Right ventricle myocardium superior (tissue), 1 donor: ENCODE measurements around the gene SLC23A2. TPM values are rescaled to one million over a fixed set of nuclear protein-coding genes. Genes with fewer than 3 reads are reported as not detected.
A peak's percentile ranks its signal among the peaks of the same experiment; 100 is the strongest.

Experiments used
- ATAC-seq: fragments of 200-7000 bp; cut with Tn5 transposase; one replicate; pipeline ENCODE4 v1.9.1; 2020; ENCODE audit warnings: mild to moderate bottlenecking; ENCODE audit not compliant: poor library complexity
- DNase-seq: peaks from one replicate; pipeline ENCODE4 v3.0.0-alpha.2; 2020
- intact Hi-C: fragments of 100-400 bp; cut with DNase I; formaldehyde crosslinking; loops from one replicate; pipeline ENCODE4 v1.11.2; 2022
- total RNA-seq: library from RNA; stranded (reverse); fragmentation: NEBNext Ultra II Directional; extraction: Animal tissue kit (Norgen Biotek cat#: 25700); gene quantifications from one replicate; pipeline ENCODE4 v1.2.1, GENCODE V29; 2021
- donor health status: DM: no; HTN: yes; CAD: no; lungs with severe emphysema.

SLC23A2 gene
- total RNA-seq, 1 donor from 2014 or later: 5.5 TPM

- intact Hi-C loops: no loop called here
- ATAC-seq (no peak), DNase-seq (no peak)
These were observed 160.5 kb downstream of the SLC23A2 start for GRCh38 chr20:4840801-4841200.

GRCh38 chr20:4838526-4838925 lies 162.8 kb downstream of the SLC23A2 start:
- intact Hi-C loops: no loop called here
- ATAC-seq (no peak), DNase-seq (no peak)

DNA sequence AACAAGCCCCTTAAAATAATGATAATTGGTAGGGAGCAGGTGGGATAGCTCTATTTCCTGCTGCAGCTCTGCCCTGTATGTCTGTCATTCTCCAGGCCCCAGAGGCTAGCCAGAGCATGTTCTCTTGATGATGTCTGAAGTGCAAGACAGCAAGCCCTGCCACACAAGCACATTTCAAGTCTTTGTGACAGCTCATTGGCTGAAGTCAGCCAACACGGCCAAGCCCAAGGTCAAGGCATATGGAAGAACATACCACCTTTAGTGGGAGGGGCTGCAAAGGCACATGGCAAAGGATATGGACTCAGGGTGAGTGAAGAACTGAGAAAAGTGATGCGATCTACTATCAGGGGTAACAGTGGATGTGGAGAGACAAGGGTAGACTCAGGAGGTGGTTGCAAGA lies 163.6 kb downstream of the SLC23A2 start:
- DNase-seq: no peak
- intact Hi-C loops: no loop called here
- no peak for ATAC-seq

GRCh38 chr20:4836935-4837334 lies 164.4 kb downstream of the SLC23A2 start:
- no peak for DNase-seq

GRCh38 chr20:4836473-4836872 lies 164.8 kb downstream of the SLC23A2 start:
- ATAC-seq (no peak), DNase-seq (no peak)
- intact Hi-C loops: no loop called here

More at GRCh38 chr20:4836935-4837334, 164.4 kb downstream of the SLC23A2 start:
- ATAC-seq: peak; percentile 62
- intact Hi-C loops: no loop called here

DNA sequence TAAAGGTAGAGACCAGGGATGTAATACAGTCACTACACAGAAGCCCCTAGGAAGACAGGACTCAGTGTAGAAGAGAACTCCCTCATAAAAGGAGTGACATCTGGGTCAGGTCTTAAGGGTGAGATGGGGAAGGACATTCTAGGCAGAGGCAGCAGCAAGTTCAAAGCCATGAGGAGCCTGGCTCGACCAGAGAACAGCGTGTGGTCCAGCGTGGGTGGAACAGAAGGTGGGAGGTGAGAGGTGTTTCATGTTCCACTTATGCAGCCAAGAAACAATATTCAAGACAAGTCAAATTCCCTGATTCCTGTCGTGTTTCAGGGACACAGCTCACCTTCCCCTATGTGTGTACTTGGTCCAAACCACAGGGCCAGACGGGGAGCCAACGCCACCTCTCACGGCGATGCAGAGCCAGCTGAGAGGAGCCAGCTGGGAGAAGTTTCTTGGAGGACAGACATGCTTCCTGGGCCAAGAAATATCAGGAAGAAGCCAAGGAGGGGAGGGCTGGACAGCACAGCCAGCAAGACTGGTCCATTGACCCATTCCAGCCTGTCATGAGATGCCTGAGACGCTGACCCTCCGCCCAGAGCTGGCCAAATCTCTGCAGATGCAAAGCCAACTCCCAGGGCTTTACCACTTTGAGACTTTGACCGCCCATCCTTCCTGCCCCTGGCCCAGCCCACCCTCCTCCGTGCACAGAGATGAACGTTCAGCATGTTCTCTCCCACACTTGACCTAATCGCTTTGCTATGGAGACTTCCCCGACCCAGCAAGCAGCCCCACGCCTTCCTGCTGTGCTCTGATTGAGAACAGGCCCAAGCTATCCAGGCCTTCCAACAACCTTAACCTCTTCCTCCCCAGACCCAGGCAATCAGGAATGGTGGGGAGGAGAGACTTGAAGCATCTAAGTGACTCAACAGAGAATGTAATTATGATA lies 165.8 kb downstream of the SLC23A2 start:
- intact Hi-C loops: no loop called here
- peak; percentile 89 for ATAC-seq
- DNase-seq: peak; percentile 79

- intact Hi-C loops: no loop called here
- ATAC-seq (peak; percentile 9), DNase-seq (no peak)
These were observed 168.1 kb downstream of the SLC23A2 start for GRCh38 chr20:4833074-4833728.

DNA sequence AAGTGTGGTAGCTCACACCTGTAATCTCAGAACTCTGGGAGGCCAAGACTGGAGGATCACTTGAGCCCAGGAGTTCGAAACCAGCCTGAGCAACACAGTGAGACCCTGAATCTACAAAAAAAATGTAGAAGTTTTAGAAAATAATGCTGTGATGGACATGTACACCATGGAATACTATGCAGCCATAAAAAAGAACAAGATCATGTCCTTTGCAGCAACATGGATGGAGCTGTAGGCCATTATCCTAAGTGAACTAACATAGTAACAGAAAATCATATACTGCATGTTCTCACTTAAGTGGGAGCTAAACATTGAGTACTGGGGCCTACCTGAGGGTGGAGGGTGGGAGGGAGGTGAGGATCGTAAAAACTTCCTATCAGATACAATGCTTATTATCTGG lies 168.8 kb downstream of the SLC23A2 start:
- DNase-seq (no peak), ATAC-seq (no peak)
- intact Hi-C loops: no loop called here

DNA sequence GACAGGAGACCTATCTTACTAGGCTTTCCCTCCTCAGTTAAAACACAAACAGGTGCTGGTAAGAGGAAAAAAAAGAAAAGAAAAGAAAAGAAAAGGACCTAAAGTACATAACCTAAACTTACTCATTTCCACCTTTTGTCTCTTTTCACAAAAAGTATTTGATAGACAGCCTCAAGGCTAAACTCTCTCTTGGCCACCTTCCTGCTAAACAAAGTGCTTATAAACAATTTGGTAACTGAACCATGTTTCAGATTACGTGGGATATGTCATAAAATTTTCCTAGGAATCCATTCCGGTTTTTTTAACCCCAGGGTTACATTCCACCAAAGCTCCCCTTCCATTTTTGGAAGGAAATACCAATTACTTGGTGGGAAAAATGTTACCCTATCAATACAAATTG lies 170.6 kb downstream of the SLC23A2 start:
- intact Hi-C loops: no loop called here

DNA sequence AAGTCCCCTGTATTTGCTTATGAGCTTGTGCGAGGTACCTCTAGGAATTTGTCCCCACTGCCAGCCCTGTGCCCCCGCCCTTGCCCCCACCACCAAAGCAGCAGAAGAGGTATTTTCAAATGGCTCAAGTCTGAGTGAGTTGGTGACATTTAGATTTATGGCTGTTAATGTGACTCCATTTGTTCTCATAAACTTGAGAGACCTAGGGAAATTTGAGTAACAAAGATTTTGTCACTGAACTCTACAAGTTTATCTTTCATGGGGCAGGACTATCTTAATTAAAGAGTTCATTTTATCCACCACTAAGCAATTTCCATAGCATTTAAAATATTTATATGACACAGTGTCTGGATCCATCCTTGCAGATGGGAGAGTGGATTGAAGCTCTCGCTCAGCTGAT lies 171.1 kb downstream of the SLC23A2 start:
- DNase-seq (no peak), ATAC-seq (no peak)
- intact Hi-C loops: no loop called here

More for the DNA sequence above, 170.6 kb downstream of the SLC23A2 start:
- ATAC-seq: no peak
- DNase-seq: no peak

DNA sequence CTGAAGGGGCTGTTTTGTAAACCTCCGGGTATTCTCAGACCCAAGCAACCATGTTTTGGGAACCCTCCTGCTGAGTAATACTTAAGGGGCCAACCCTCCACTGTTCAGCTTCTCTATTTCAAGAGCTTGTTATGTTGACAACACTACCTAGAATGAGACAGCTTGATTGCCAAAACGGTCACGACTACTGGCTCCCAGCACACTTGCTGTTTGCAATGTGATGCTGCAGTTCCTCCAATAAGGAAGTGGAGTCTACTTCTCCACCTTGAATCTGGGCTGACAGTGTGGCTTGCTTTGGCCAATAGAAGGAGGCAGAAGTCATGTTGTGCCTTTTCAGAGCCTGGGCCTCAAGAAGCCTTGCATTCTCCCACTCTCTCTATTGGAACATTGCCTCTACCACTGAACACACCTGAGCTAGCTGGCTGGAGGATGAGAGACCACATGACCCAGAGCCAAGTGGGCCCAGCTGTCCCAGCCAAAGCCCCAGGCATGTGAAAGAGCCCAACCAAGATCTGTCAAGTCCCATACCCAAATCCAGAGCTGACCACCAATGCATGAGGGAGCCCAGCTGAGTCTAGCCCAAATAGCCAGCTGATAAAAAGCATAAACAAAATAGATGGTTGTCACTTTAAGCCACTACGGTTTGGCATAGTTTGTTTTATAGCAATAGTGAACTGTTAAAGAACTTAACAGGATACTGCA lies 171.6 kb downstream of the SLC23A2 start:
- ATAC-seq: peak; percentile 76
- intact Hi-C loops: no loop called here
- DNase-seq: no peak

DNA sequence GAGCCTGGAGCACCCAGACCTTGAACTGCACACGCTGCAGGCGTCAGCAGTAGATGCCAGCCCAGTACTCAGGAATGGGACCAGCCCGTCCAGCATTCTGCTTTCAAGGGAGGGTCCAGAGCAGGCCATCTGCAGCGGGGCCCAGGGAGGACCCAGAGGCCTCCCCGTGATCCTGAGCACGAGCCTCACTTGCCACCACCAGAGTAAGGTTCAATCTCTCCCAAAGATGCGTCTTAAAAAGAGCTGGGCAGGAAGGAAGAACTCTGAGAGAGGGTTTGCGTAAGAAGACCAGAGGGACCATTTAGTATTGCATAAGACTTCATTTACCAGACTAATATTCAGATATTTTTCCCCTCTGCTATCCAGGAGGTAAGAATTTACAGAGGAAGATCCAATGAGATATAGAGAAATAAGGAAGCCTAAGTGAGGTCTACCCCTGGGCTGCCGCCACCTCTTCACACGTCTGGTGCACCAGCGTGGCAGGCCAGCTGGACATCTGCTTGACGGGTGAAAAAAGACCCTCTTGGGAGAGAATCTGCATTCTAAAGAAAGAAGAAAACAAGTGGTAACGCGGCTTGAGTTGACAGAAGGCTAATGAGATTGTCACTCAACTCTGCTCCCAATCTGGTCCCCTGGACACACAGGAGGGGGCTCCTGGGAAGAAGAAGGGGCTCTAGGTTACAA lies 172.3 kb downstream of the SLC23A2 start:
- ATAC-seq: peak; percentile 80
- no peak for DNase-seq

DNA sequence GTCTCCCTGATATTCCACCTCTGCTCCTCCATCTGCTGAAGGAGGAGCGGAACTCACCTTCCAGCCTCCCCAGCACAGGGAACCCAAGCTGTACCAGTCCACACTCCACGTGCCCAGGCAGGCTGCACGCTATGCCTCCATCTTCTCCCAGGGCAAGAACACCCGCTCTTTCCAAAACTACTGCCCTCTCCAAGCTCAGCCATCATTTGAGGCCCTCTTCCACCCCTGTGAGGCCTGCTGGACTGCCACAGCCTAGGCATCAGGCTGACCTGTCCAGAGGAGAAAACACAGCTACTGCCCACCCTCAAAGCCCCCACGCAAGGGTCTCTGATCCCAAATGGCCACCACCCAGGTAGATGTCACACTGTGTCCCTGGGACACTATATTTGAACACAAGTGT lies 179.7 kb downstream of the SLC23A2 start:
- intact Hi-C loops: no loop called here
- ATAC-seq (no peak), DNase-seq (no peak)

More for the DNA sequence above, 172.3 kb downstream of the SLC23A2 start:
- intact Hi-C loops: no loop called here

DNA sequence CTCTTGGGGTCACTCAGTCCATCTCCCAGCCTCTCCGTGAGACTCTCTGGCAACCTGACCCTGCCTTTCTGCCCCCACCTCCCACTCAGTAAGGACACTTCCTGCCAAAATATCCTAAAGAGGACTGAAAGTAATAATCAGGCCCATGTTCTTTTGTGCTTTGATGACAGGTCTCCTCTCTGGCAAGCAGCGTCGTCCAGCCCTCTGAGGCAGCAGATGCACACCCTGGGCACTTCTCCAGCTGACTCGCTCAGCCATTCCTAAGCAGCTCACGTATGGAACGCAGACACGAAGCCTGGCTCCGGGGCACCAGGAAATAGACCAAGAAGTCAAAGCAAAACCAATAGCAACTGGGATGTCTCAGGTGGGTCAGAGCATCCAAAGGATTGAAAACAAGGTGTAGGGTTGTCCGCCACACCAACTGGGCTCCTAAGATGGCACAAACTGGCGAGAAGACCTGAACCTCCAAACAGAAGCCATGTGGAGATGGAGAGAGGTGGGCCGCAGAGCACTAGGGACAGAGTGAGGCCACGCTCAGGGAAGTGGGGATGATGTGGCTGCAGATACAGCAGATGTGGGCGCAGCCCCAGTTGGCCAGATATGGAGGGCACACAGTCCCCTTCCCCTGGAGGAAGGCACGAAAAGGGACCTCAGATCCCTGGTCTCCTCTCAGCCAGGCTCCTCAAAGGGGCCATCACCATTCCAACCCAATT lies 180.3 kb downstream of the SLC23A2 start:
- DNase-seq (peak; percentile 63), ATAC-seq (no peak)
- intact Hi-C loops: no loop called here

DNA sequence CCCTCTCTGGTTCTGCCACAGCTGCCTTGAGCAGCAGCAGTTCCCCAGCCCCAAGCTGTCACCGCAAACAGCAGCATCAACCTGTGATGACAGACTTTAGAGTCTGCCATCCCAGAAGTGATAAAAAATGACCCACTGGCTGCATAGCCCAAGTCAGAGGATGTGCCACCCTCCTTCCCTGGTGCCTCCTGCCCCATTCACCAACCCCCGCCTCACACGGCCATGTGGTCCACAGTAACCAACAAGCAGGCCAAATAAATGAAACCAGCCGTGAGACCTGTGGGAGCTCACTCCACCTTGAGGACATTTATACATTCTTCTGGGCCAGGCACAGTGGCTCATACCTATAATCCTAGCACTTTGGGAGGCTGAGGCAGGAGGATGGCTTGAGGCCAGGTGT lies 181.4 kb downstream of the SLC23A2 start:
- DNase-seq (no peak), ATAC-seq (no peak)
- intact Hi-C loops: no loop called here

GRCh38 chr20:4817230-4817671 lies 184.1 kb downstream of the SLC23A2 start:
- ATAC-seq (no peak), DNase-seq (no peak)
- intact Hi-C loops: no loop called here

DNA sequence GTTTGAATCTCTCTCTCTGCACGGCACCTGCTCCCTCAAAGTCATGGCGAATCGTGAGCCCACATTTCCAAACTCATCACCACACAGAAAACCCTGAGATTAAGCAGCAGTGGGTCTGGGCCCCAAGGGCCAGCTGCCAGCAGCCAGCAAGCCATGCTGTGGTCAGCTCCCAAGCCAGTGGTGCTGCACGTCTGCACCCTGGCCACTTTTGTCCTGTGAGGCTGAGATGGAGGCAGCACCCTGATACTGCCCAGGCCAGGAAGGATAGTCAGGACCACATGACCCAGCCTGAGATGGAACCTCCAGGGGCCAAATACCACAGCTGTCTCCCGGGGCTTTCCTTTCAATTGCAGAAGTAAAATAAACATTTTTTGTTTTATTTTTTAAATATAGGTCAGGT lies 185.7 kb downstream of the SLC23A2 start:
- ATAC-seq: no peak
- intact Hi-C loops: no loop called here
- no peak for DNase-seq

DNA sequence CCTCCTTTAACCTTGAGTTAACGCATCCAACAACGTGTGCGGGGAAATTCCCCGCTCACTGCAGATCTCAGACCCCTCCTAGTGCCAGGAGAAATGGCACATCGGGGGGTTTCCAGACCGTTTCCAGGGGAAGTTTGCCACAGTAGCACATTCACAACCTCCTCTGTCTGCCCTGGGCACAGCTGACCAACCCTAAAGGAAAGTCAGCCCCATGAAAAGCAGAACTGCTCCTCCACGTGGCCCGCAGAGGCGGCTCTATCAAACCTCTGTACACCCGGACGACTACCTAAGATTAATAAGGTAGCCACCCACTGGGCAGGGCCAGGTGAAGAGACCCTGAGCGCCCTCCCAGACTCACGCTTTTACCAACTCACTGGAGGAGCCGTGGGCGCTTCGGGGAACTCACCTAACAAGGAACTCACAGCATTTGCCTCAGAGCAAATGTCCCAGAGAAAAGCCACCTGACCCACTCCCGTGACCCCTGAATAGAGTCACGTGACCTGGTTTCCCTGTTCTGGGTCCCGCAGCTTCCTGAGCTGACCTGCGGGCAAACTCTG lies 186.5 kb downstream of the SLC23A2 start:
- DNase-seq (peak; percentile 73), ATAC-seq (peak; percentile 30)
- intact Hi-C loops: no loop called here
